MV-4-11 (cell line): ENCODE measurements around the gene CDHR2.

ENCODE experiments used
- DNase-seq: peaks from one replicate; lab custom pipeline; 2025; lab: John Stamatoyannopoulos, UW

CDHR2 gene

GRCh38 chr5:176548967-176549444 is at the start of gene CDHR2:
TSS of gene CDHR2 (plus strand) at chr5:176549342. CDS start at chr5:176565353, 16,011 bp downstream.
- peak; percentile 36 for DNase-seq

DNA sequence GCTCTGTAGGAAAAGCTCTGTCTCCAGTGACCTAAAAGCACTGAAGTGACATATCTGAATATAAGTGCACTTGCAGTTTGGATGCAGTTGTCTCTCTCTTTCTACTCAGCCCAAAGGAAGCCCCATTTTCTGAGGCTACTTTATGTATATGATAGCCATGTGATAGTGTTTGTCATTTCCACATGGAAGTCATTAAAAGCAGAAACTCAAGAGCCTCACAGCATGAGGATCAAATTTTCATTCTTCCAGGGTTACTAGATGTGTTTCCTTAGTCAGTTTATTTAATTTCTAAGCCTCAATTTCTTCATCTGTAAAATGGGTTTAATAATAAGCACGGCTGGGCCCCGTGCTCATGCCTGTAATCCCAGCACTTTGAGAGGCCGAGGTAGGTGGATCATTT is 48.6 kb upstream of the CDHR2 start:
- DNase-seq, result no peak

GRCh38 chr5:176501333-176501732 is 47.8 kb upstream of the CDHR2 start:
- no peak for DNase-seq

DNA sequence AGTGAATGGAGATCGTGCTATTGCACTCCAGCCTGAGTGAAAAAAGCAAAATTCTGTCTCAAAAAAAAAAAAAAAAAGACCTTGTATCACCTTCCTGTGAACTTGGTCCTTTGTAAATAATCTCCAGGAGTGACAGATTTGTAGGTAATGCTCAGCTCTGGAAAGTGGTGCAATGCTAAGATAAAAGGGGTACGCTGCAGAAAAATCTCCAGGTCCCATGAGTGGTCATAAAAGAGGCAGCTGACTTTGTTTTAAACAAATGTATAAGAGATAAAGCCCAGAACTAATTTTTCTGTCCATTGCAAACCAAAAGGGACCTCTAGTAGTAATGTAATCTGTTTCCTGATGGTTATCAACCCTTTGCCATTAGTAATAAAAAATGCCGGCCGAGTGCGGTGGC is 45.6 kb upstream of the CDHR2 start:
- no peak for DNase-seq

- DNase-seq, result no peak
Measured at GRCh38 chr5:176507911-176508310, 41.2 kb upstream of the CDHR2 start.

DNA sequence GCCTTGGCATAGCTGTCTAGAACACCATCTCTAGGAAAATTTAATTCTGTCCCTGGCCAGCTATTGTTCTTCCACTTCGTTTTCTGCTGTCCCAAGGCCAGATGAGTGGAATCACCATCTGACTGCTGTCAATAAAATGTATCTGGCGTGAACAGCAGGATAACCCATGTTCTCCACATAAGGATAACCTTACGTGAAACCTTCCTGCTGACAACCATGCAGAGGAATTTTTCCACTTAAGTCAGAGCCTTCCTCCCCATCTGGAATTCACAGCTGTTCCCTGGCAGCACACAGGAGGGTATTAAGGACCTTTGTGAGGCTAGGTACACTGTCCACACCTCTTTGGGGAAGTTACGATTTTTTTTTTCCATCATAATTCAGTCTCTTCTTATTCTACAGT is 40.5 kb upstream of the CDHR2 start:
- DNase-seq, result no peak

DNA sequence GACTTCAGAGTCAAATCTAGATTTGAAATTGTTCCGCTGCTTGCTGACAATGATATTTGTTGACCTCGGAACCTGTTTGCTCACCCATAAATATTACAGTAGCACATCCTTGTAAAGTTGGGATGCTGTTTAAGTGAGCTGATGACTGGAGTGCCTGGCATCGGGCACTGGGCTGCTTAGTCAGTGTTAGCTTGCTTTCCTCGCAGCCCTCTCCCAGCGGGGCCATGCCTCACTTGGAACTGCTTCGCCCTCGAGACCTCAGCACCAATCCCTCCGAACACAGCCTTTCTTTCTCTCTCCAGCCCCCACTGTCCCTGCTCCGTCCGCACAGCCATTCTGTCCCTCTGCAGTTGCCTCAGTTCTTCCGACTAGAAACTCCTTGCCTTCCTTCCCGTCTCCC is 35.4 kb upstream of the CDHR2 start:
- no peak for DNase-seq

DNA sequence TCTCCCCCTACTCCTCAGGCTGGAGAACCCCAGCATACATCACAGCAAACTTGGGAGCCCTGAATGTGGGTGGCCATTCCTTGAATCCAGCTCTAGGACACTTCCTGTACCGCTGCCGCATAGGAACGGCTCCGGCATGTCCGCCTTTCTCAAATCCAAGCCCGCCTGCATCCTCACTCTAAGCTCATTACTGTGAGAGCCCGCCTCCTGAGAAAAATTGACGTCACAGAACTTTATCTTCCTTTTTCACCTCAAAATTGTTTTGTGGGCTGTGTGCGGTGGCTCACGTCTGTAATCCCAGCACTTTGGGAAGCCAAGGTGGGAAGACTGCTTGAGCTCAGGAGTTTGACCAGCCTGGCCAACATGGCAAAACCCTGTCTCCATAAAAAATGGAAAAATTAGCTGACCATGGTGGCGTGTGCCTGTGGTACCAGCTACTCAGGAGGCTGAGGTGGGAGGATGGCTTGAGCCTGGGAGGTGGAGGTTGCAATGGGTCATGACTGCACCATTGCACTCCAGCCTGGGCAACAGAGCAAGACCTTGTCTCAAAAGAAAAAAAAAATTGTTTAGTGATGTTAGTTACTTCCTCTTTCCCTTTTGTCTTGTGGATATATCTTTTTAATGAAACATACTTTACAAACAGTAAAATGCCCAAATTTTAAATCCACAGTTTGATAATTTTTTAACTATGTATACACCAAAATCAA is 34.7 kb upstream of the CDHR2 start:
- peak; percentile 31 for DNase-seq

DNA sequence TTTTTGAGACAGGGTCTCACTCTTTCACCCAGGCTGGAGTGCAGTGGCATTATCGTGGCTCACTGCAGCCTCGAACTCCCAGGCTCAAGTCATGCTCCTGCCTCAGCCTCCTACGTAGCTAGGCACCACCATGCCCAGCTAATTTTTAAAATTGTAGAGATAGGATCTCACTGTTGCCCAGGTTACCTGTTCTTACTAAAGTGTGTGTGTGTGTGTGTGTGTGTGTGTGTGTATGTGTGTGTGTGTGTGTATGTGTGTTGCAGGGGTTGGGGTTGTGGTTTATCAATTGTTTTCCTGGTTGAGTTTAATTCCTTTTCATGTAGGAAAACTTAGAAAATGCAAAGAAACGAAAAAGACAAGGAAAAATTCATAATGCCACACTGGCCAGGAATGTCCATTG is 33.7 kb upstream of the CDHR2 start:
- no peak for DNase-seq

GRCh38 chr5:176517053-176517661 is 32.0 kb upstream of the CDHR2 start:
- DNase-seq, result peak; percentile 60

GRCh38 chr5:176519810-176520720 is 29.1 kb upstream of the CDHR2 start:
- DNase-seq, result no peak

- no peak for DNase-seq
Measured at GRCh38 chr5:176521286-176521685, 27.9 kb upstream of the CDHR2 start.

DNA sequence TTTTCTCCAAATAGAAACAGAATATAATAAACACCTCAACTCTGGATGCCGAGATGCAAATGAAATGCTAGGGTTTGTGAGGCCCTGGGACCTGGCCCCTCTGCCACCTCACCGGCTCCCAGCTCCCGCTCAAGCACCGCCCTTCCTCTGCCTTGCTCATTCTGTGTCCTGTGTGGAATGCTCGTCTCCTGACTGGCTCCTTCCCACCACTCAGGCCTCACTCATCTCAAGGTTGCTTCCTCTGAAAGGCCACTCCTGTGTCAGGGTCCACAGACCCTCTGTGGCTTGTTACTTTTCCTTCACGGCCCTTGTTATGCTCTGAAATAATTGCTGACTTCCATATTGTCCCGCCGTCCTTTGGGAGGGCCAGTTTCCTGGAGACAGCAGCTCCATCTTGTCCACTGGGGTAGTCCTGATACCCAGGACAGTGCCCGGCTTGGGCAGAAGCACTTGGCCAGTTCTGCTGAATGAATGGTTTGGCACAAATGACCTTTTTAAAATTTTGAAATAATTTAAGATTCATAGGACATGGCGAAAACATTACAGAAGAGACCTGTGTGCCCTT is 27.4 kb upstream of the CDHR2 start:
- no peak for DNase-seq

DNA sequence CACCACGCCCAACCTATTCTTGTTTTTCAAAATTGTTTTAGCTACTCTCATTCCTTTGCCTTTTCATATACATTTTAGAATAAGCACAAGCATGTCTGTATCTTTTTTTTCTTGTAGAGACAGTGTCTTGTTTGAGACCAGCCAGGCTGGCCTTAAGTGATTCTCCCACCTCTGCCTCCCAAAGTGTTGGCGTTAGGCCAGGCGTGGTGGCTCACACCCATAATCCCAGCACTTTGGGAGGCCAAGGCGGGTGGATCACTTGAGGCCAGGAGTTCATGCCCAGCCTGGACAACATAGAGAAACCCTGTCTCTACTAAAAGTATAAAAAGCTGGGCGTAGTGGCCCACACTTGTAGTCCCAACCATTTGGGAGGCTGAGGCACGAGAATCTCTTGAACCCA is 25.0 kb upstream of the CDHR2 start:
- DNase-seq, result no peak

DNA sequence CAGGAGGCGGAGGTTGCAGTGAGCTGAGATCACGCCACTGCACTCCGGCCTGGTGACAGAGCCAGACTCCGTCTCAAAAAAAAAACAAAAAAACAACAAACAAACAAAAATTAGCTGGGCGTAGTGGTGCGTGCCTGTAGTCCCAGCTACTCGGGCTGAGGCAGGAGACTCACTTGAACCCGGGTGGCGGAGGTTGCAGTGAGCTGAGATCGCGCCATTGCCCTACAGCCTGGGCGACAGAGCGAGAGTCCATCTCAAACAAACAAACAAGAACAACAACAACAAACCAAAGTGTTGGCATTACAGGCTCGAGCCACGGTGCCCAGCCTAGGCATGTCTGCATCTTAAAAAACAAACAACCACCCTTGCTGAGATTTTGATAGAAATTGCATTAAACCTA is 24.2 kb upstream of the CDHR2 start:
- no peak for DNase-seq

- DNase-seq, result no peak
Measured at GRCh38 chr5:176525677-176526076, 23.5 kb upstream of the CDHR2 start.

DNA sequence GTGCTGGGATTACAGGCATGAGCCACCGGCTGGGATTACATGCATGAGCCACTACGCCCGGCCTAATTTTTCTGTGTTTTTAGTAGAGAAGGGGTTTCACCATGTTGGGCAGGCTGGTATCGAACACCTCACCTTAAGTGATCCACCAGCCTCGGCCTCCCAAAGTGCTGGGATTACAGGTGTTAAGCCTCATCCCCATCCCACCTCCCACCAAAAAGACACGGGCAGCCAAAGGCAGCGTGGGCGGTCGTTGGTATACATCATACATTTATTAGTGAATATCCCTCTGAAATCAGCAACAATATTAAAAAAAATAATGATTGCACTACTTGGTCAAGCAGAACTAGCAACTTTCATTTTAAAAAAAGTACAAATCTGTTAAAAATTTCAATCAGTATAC is 22.7 kb upstream of the CDHR2 start:
- no peak for DNase-seq

GRCh38 chr5:176527246-176528222 is 21.6 kb upstream of the CDHR2 start:
- DNase-seq, result no peak

GRCh38 chr5:176528301-176528700 is 20.8 kb upstream of the CDHR2 start:
- no peak for DNase-seq

DNA sequence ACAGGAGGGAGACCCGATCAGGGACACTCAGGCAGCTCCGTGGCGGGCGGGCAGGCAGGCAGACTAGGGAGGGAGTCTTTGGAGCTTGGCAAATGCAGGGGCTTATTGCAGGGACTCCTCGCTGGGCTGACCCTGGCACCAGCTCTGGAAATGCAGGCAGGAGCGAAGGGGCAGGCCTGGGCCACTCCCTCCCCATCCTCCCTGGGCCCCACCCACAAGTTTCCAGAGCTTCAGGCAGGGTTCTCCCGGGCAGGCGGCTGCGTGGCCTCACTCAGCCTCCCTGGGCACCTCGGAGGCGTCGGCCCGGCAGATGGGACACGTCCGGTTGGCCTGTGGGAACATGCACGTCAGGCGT is 20.4 kb upstream of the CDHR2 start:
- no peak for DNase-seq

DNA sequence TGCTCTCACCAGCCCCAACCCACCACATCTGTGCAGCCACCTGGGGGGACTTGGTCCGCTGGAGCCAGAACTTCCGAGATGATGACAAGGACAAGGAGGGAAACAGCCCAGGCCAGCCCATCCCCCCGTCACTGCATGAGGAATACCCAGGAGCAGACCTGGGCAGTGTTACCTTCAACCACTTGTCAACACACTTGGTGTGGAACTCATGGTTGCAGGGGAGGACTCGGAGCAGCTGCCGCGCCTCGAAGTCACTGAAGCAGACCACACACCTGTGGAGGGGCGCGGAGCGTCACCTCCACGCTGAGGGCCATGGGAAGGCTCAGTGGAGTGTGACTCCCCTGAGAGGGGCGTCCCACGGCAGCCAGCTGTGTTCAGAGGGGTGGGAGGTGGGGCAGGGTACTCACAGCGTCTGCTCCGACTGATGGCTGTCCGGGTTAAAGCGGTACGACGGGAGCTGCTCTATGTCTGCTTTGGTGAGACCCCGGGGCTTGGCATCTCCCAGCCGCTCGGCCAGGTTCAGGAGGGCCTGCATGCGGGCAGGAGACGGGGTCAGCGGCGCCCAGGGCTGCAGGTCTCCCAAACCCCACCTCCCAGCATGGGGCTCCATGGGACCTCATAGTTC is 19.9 kb upstream of the CDHR2 start:
- DNase-seq, result no peak
